Activated CD4-positive, alpha-beta memory T cell treated with anti-CD3 and anti-CD28 coated beads, Interleukin-2, amount 10 ng/mL, durations not matched to agents 7 days and 5 days (primary cell): Measurements from ENCODE around the gene MGAT3. TPM values are rescaled to one million over a fixed set of nuclear protein-coding genes. Genes with fewer than 3 reads are reported as not detected.

ENCODE experiments used
- CTCF ChIA-PET: fragments of 350-600 bp; sonication (Branson Sonifier 250); formaldehyde crosslinking; loops from one replicate; lab custom pipeline; 2021; ENCODE audit warnings: antibody characterized with exemption, inconsistent platforms; lab: Charles Lee
- POLR2A ChIA-PET: fragments of 350-600 bp; sonication (Branson Sonifier 250); formaldehyde crosslinking; loops from one replicate; lab custom pipeline; 2021; ENCODE audit warnings: antibody characterized with exemption; lab: Charles Lee
- DNase-seq: peaks from one replicate; pipeline ENCODE4 v3.0.0-alpha.2; 2020
- H3K27ac Mint-ChIP-seq: one replicate; pipeline ENCODE4 v1.8.0; 2021; ENCODE audit warnings: mild to moderate bottlenecking, mixed read lengths
- H3K27me3 Mint-ChIP-seq: one replicate; pipeline ENCODE4 v1.8.0; 2021; ENCODE audit warnings: mixed read lengths
- H3K36me3 Mint-ChIP-seq: one replicate; pipeline ENCODE4 v1.8.0; 2021; ENCODE audit warnings: low read depth, mixed read lengths
- H3K4me1 Mint-ChIP-seq: one replicate; pipeline ENCODE4 v1.8.0; 2021; ENCODE audit warnings: mixed read lengths
- H3K4me3 Mint-ChIP-seq: one replicate; pipeline ENCODE4 v1.8.0; 2021; ENCODE audit warnings: mild to moderate bottlenecking, mixed read lengths
- H3K9me3 Mint-ChIP-seq: one replicate; pipeline ENCODE4 v1.8.0; 2021; ENCODE audit warnings: mixed read lengths
- total RNA-seq, 2 experiments: library from RNA; stranded (reverse); gene quantifications; one replicate each; pipeline ENCODE4 v1.2.3, GENCODE V29; 2021

MGAT3 gene
- total RNA-seq, 2 experiments from 2014 or later: 0.55 to 0.83 TPM

DNA sequence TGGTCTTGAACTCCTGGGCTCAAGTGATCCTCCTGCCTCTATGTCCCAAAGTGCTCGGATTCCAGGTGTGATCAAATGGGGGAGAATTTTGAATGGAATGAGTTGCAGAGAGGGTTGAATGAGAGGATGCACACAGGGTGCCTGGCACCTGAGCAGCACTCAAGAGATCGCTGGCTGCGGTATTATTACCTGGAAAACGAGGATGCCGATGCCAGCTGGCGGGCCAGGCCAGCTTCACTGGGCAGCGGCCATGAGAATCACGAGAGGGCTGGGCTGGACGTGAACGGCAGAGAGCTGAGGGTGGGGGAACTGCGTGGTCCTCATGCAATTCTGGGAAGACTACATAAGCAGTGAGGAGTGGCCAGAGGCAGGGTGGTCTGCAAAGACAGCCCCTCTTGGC, 2.9 kb downstream of the MGAT3 start:
- ChIA-PET CTCF (interaction anchor here (1.6 kb wide), 1 partner anchor 34 kb away, joined by 3 read pairs; no protein-coding TSS in a partner anchor), POLR2A (no interaction called here)
- H3K27ac Mint-ChIP-seq: no peak overlapping the region
- H3K27me3 Mint-ChIP-seq: peaks cover 45% of the 10 kb centered on the region
- H3K9me3 Mint-ChIP-seq: no peaks in the 10 kb centered on the region
- DNase-seq: no peak
- peaks cover 6% of the 10 kb centered on the region for H3K4me1 Mint-ChIP-seq
- H3K4me3 Mint-ChIP-seq: no peak overlapping the region
- H3K36me3 Mint-ChIP-seq: no peaks in the 10 kb centered on the region

DNA sequence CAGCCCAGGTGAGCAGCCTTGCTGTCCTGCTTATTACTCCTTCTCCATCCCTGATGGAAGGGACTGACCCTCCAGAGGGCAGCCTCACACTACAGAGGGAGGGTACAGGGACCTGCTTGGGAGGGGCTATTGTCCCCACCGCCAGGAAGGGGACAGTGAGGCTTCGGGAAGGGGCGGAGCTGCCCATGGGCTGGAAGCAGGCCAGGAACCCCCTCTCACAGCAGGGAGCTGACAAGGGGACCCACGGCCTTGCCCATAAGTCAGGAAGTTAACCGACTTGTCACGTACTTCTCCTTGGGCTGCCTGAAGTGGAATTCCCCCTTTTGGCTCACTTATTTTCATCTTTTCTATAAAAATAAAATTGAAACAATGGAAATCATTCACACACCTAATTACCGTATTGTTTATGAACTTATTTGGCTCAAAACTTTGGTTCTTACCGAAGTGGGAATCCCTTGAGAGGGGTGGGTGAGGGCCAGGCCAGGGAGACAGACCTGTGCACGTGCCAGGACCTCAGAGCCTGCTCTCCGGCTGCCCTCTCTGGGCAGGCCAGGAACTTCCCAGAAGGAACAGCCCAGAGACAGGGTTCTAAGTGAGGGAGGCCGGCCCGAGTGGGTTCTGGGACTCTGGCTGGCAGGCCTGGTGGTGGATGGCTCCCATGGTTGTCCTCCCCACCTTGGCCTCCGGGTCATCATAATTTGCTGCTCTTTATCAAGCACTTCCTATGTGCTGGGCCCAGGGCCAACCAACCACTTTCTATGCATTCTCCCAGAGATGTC, 5.8 kb downstream of the MGAT3 start:
- CTCF ChIA-PET: no interaction called here
- Mint-ChIP-seq H3K4me1 (peaks cover 5% of the 10 kb centered on the region), H3K36me3 (no peaks in the 10 kb centered on the region), H3K4me3 (no peak overlapping the region), H3K27ac (no peak overlapping the region), H3K9me3 (no peaks in the 10 kb centered on the region), H3K27me3 (peaks cover 28% of the 10 kb centered on the region)
- DNase-seq: no peak
- POLR2A ChIA-PET: no interaction called here

DNA sequence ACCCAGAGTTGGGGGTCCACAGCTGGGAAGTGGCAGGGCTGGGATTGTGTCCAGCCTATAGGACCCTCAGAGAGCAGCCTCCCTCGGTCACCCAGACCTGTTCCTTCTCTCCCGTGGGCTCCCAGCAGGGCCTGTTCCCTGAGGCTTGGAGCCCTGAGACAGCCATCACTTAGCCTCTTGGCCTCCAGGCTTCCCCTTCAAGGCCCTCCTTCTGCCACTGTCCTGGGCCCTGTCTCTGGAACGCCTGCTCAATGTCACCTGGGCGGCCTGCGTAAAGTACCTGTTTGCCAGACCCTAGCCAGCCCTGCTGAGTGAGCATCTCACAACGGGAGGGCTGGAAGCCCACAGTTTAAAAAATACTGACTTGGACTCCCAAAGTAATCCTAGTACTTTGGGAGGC, 6.5 kb downstream of the MGAT3 start:
- no peaks in the 10 kb centered on the region for H3K9me3 Mint-ChIP-seq
- peaks cover 24% of the 10 kb centered on the region for H3K27me3 Mint-ChIP-seq
- no peak for DNase-seq
- H3K4me3 Mint-ChIP-seq: no peak overlapping the region
- ChIA-PET CTCF (interaction anchor here (1.1 kb wide), 1 partner anchor 64 kb away, joined by 3 read pairs; the partner anchor contains the start of gene TAB1), POLR2A (no interaction called here)
- H3K36me3 Mint-ChIP-seq: no peaks in the 10 kb centered on the region
- H3K4me1 Mint-ChIP-seq: peaks cover 5% of the 10 kb centered on the region
- H3K27ac Mint-ChIP-seq: no peak overlapping the region

GRCh38 chr22:39463931-39464390, 7.1 kb downstream of the MGAT3 start:
- Mint-ChIP-seq H3K36me3 (no peaks in the 10 kb centered on the region), H3K9me3 (no peaks in the 10 kb centered on the region), H3K27ac (no peak overlapping the region), H3K4me3 (no peak overlapping the region), H3K4me1 (peaks cover 5% of the 10 kb centered on the region), H3K27me3 (peaks cover 17% of the 10 kb centered on the region)
- no peak for DNase-seq
- ChIA-PET CTCF (interaction anchor here (1.1 kb wide), 1 partner anchor 65 kb away, joined by 3 read pairs; the partner anchor contains the start of gene TAB1), POLR2A (no interaction called here)

DNA sequence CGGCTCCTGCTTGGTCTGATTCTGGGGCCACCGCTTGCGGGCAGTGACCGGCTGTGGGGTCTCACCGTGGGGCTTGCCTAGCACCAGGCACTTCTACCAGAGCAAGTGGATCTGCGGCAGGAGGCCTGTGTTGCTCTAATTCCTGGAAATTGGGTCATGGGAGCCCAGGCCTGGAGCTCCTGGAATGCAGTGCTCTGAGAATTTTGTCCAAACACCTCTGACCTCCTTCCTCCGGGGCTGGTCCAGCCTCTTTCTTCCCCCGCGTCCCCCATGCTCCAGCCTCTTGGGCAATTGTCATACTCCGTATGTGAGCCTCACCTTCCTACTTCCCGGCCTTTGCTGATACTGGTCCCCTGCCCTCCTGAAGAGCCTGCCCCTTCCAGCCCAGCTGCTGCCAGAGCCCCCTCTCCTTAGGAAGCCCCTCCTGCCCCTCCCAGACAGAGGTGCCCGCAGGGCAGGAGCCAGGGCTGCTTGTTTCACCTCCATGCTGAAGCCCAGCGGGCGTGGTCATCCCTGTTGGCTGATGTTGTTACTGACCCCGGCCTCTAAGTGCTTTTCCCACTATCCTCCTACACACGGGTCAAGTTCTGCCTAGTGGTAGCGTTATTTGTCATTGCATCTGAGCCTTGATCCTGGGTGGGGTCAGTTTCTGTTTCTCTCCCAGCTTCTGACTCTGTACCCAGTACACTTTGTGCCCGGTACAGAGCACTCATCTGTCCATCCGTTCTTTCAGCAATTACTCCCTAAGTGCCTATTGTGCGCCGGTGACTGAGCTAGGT, 9.6 kb downstream of the MGAT3 start:
- H3K36me3 Mint-ChIP-seq: no peaks in the 10 kb centered on the region
- ChIA-PET POLR2A (no interaction called here), CTCF (interaction anchor here (1.7 kb wide), 1 partner anchor 67 kb away, joined by 5 read pairs; the partner anchor contains the start of gene TAB1)
- no peak overlapping the region for H3K27ac Mint-ChIP-seq
- no peak overlapping the region for H3K4me3 Mint-ChIP-seq
- peaks cover 9% of the 10 kb centered on the region for H3K4me1 Mint-ChIP-seq
- H3K27me3 Mint-ChIP-seq: peaks cover 2% of the 10 kb centered on the region
- DNase-seq: no peak
- no peaks in the 10 kb centered on the region for H3K9me3 Mint-ChIP-seq

- Mint-ChIP-seq H3K9me3 (no peaks in the 10 kb centered on the region), H3K27me3 (no peaks in the 10 kb centered on the region), H3K27ac (no peak overlapping the region), H3K4me1 (peaks cover 18% of the 10 kb centered on the region), H3K4me3 (no peak overlapping the region), H3K36me3 (no peaks in the 10 kb centered on the region)
- CTCF ChIA-PET: interaction anchor here (1.7 kb wide), 1 partner anchor 68 kb away, joined by 5 read pairs; the partner anchor contains the start of gene TAB1
- no peak for DNase-seq
- POLR2A ChIA-PET: interaction anchor here (0.6 kb wide), 1 partner anchor 142 kb away, joined by 3 read pairs; no protein-coding TSS in a partner anchor
Measured at GRCh38 chr22:39467390-39467895, 10.6 kb downstream of the MGAT3 start.

GRCh38 chr22:39468487-39469325, 11.9 kb downstream of the MGAT3 start:
- POLR2A ChIA-PET: interaction anchor here (0.6 kb wide), 1 partner anchor 10 kb away, joined by 3 read pairs; no protein-coding TSS in a partner anchor

DNA sequence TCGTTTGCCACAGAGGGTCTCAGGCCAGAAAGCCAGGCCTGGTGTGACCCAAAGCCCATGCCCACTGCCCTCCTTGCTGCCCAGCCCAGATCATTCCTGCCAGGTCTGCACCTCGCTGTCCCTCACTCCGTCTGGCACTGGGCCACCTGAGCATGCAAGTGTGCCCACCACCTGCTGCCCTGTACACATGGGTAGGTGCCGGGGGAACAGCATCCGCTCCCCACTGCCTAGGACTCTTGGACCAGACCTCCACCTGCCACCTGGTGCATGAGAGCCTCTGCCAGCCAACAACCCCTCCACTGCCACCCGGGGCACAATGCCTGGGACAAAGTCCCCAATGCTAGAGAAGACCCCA, 12.5 kb downstream of the MGAT3 start:
- Mint-ChIP-seq H3K4me3 (no peak overlapping the region), H3K36me3 (no peaks in the 10 kb centered on the region), H3K4me1 (peaks cover 22% of the 10 kb centered on the region), H3K27ac (no peak overlapping the region), H3K9me3 (no peaks in the 10 kb centered on the region), H3K27me3 (no peaks in the 10 kb centered on the region)
- POLR2A ChIA-PET: no interaction called here
- no peak for DNase-seq
- CTCF ChIA-PET: interaction anchor here (0.6 kb wide), 1 partner anchor 1121 kb away, joined by 3 read pairs; no protein-coding TSS in a partner anchor

More at GRCh38 chr22:39468487-39469325, 11.9 kb downstream of the MGAT3 start:
- Mint-ChIP-seq H3K27me3 (no peaks in the 10 kb centered on the region), H3K9me3 (no peaks in the 10 kb centered on the region), H3K27ac (no peak overlapping the region), H3K36me3 (no peaks in the 10 kb centered on the region), H3K4me1 (peaks cover 22% of the 10 kb centered on the region), H3K4me3 (no peak overlapping the region)
- no peak for DNase-seq
- CTCF ChIA-PET: interaction anchor here (0.6 kb wide), 1 partner anchor 1121 kb away, joined by 3 read pairs; no protein-coding TSS in a partner anchor

DNA sequence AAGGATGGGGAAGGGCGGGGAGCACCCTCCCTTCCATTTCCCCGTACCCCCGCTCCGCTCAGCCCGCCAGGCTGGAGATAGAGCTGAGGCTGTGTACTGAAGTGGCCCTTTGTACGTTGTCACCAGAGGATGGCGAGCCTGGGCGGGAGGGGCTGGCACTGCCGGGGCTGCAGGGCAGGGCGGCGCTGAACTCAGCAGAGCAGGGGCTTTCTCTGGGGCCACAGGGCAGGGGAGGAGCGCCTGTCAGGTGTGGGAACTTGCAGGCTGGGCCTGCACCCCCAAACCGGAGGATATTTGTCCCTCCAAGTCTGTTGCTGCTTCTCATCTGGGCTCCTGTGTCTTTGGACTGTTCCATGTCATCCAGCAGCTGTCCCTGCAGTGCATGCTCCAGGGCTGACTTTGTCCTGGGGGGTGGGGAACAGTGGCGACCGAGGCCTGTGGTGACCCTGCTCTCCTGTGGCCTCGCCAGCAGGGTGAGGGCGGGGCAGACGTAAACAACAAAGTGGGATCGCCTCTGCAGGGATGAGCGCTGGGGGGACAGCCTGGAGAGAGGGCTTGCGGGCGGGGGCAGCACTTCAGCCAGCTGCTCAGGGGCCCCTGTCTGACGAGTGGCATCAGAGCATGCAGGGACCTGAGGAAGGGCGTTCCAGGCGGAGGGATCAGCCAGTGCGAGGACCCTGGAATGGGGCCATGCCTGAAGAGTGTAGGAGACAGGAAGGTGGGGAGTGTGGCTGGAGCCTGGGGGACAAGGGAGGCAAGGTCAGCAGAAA, 13.1 kb downstream of the MGAT3 start:
- CTCF ChIA-PET: no interaction called here
- Mint-ChIP-seq H3K27me3 (no peaks in the 10 kb centered on the region), H3K4me3 (no peak overlapping the region), H3K27ac (no peak overlapping the region), H3K9me3 (no peaks in the 10 kb centered on the region), H3K4me1 (peaks cover 22% of the 10 kb centered on the region), H3K36me3 (no peaks in the 10 kb centered on the region)
- POLR2A ChIA-PET: no interaction called here
- no peak for DNase-seq

DNA sequence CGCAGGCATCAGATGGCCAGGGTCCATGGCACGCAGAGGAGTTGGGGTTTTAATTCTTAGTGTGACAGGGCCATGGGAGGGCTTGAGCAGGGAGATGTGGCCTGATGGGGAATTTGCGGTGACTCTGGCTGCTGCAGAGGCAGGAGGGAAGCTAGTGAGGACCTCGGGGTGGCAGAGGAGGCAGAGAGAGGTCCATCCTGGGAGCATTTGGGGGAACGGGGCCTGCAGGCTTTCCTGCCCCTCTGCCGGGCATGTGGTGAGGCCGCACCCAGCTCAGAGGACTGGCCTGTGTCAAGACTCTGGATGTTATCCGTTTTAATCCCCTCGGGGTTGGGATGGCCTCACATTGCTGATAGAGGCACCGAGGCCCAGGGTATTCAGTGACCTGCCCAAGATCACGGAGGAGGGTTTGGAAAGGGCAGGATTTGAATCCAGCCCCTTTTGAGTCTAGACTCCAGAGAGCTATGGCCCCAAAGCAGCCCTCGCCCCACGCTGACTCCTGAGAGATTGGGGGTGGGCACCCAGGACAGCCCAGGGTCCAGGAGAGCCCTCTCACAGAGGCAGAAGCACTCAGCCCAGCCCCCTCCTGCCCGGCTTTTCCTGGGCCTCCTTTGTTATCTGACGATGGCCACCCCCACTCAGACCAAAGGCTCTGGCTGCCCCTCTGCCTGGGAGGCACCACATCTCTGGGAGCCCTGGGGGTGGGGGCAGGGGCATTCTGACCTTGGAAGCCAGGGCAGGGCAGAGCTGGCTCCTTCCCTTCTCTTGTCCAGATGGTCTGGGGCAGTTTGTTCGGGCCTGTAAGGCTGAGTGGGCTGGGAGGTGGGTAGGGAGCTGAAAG, 13.9 kb downstream of the MGAT3 start:
- Mint-ChIP-seq H3K27ac (no peak overlapping the region), H3K9me3 (no peaks in the 10 kb centered on the region), H3K27me3 (no peaks in the 10 kb centered on the region), H3K4me1 (peaks cover 22% of the 10 kb centered on the region), H3K36me3 (no peaks in the 10 kb centered on the region), H3K4me3 (no peak overlapping the region)
- DNase-seq: no peak
- CTCF ChIA-PET: no interaction called here
- POLR2A ChIA-PET: no interaction called here
